MM.1S (cell line): Measurements from ENCODE around the gene CLRN2.

Experiments
- DNase-seq: peaks from one replicate; pipeline ENCODE4 v3.0.0-alpha.2; 2015
- H2AFZ ChIP-seq: fragments of 300-600 bp; sonication (generic); 2 replicates; pipeline ENCODE4 v1.6.0; 2016; ENCODE audit warnings: antibody characterized with exemption, low read length
- H3F3A ChIP-seq: fragments of 300-600 bp; sonication (generic); 2 replicates; pipeline ENCODE4 v1.6.1; 2016; ENCODE audit warnings: mild to moderate bottlenecking, antibody characterized with exemption, low read length, moderate library complexity, mixed read lengths; ENCODE audit not compliant: insufficient read depth
- H3K27ac ChIP-seq: fragments of 300-600 bp; sonication (generic); 2 replicates; pipeline ENCODE4 v1.5.1; 2016; ENCODE audit warnings: mild to moderate bottlenecking, low read length
- H3K27me3 ChIP-seq: fragments of 300-600 bp; sonication (generic); replicated peaks from 2 replicates; pipeline ENCODE4 v1.6.0; 2016; ENCODE audit warnings: low read length; ENCODE audit not compliant: insufficient read depth
- H3K36me3 ChIP-seq: fragments of 300-600 bp; sonication (generic); replicated peaks from 2 replicates; pipeline ENCODE4 v1.6.1; 2016; ENCODE audit warnings: mild to moderate bottlenecking, low read length, mixed read lengths; ENCODE audit not compliant: insufficient read depth
- H3K4me1 ChIP-seq: fragments of 300-600 bp; sonication (generic); 2 replicates; pipeline ENCODE4 v1.6.1; 2016; ENCODE audit warnings: low read length, mixed read lengths
- H3K4me2 ChIP-seq: fragments of 300-600 bp; sonication (generic); 2 replicates; pipeline ENCODE4 v1.6.0; 2016; ENCODE audit warnings: low read depth, low read length
- H3K4me3 ChIP-seq: fragments of 300-600 bp; sonication (generic); 2 replicates; pipeline ENCODE4 v1.5.1; 2016; ENCODE audit warnings: low read length, mixed read lengths
- H3K79me2 ChIP-seq: fragments of 300-600 bp; sonication (generic); 2 replicates; pipeline ENCODE4 v1.6.1; 2016; ENCODE audit warnings: mixed run types, low read length, mixed read lengths
- H3K9ac ChIP-seq: fragments of 300-600 bp; sonication (generic); 2 replicates; pipeline ENCODE4 v1.6.1; 2016; ENCODE audit warnings: low read length, mixed read lengths
- H3K9me2 ChIP-seq: fragments of 300-600 bp; sonication (generic); replicated peaks from 2 replicates; pipeline ENCODE4 v1.6.1; 2016; ENCODE audit warnings: mild to moderate bottlenecking, low read length, mixed read lengths; ENCODE audit not compliant: insufficient read depth
- H3K9me3 ChIP-seq: fragments of 300-600 bp; sonication (generic); replicated peaks from 2 replicates; pipeline ENCODE4 v1.6.1; 2016; ENCODE audit warnings: mild to moderate bottlenecking, low read length, mixed read lengths; ENCODE audit not compliant: insufficient read depth
- H4K20me1 ChIP-seq: fragments of 300-600 bp; sonication (generic); 2 replicates; pipeline ENCODE4 v1.6.1; 2016; ENCODE audit warnings: mild to moderate bottlenecking, low read length, moderate library complexity, mixed read lengths; ENCODE audit not compliant: insufficient read depth
- CTCF ChIP-seq: fragments of 300-600 bp; sonication (generic); IDR thresholded peaks from 2 replicates; pipeline ENCODE4 v1.5.1; 2016; ENCODE audit warnings: antibody characterized with exemption, low read length, mixed read lengths
- EZH2 ChIP-seq: fragments of 300-600 bp; sonication (generic); optimal IDR thresholded peaks from 2 replicates; pipeline ENCODE3; 2017; ENCODE audit warnings: low read depth, mild to moderate bottlenecking, antibody characterized with exemption, low read length, mixed read lengths
- EZH2phosphoT487 ChIP-seq: fragments of 300-600 bp; sonication (generic); IDR thresholded peaks from 2 replicates; pipeline ENCODE4 v1.6.1; 2018; ENCODE audit warnings: antibody characterized with exemption, low read length

CLRN2 gene

GRCh38 chr4:17544205-17544604 lies 29.2 kb downstream of the CLRN2 start:
- Histone ChIP-seq H3K9ac (no peak overlapping the region), H4K20me1 (no peaks in the 10 kb centered on the region), H3K4me2 (no peak overlapping the region), H3K36me3 (no peaks in the 10 kb centered on the region), H3K79me2 (no peaks in the 10 kb centered on the region), H2AFZ (no peak overlapping the region), H3K9me2 (no peaks in the 10 kb centered on the region), H3K27me3 (no peaks in the 10 kb centered on the region), H3K4me1 (no peaks in the 10 kb centered on the region), H3K27ac (no peak overlapping the region), H3K9me3 (no peaks in the 10 kb centered on the region), H3F3A (no peaks in the 10 kb centered on the region), H3K4me3 (no peak overlapping the region)
- TF ChIP-seq EZH2 = no peak
- no peak for TF ChIP-seq CTCF
- TF ChIP-seq EZH2phosphoT487 = no peak
- no peak for DNase-seq

GRCh38 chr4:17544831-17545234 lies 29.9 kb downstream of the CLRN2 start:
- TF ChIP-seq CTCF (no peak), EZH2 (no peak), EZH2phosphoT487 (no peak)
- Histone ChIP-seq H3K4me1 (no peaks in the 10 kb centered on the region), H3K36me3 (no peaks in the 10 kb centered on the region), H3K4me2 (no peak overlapping the region), H3K79me2 (no peaks in the 10 kb centered on the region), H3F3A (no peaks in the 10 kb centered on the region), H2AFZ (no peak overlapping the region), H4K20me1 (no peaks in the 10 kb centered on the region), H3K9me2 (no peaks in the 10 kb centered on the region), H3K9me3 (no peaks in the 10 kb centered on the region), H3K27ac (no peak overlapping the region), H3K9ac (no peak overlapping the region), H3K4me3 (no peak overlapping the region), H3K27me3 (no peaks in the 10 kb centered on the region)
- no peak for DNase-seq

- H3K27me3 ChIP-seq = no peaks in the 10 kb centered on the region
- no peaks in the 10 kb centered on the region; the same call in 1 of the 2 replicates for H3F3A ChIP-seq
- no peak overlapping the region for H3K4me3 ChIP-seq
- H2AFZ ChIP-seq = no peak overlapping the region
- no peaks in the 10 kb centered on the region for H3K9me3 ChIP-seq
- peaks cover 3% of the 10 kb centered on the region; the same call in 1 of the 2 replicates for H3K4me1 ChIP-seq
- H3K36me3 ChIP-seq = no peaks in the 10 kb centered on the region
- no peak overlapping the region for H3K4me2 ChIP-seq
- H3K9ac ChIP-seq = no peak overlapping the region
- no peak for DNase-seq
- no peaks in the 10 kb centered on the region for H4K20me1 ChIP-seq
- no peaks in the 10 kb centered on the region for H3K9me2 ChIP-seq
- no peak overlapping the region for H3K27ac ChIP-seq
- H3K79me2 ChIP-seq = no peaks in the 10 kb centered on the region
- TF ChIP-seq EZH2phosphoT487 = no peak
- no peak for TF ChIP-seq EZH2
- no peak for TF ChIP-seq CTCF
Observed at GRCh38 chr4:17545374-17546140, 30.6 kb downstream of the CLRN2 start.
